Activated naive CD8-positive, alpha-beta T cell treated with anti-CD3 and anti-CD28 coated beads, Interleukin-2, amount 10 ng/mL, durations not matched to agents 7 days and 5 days (primary cell): Measurements from ENCODE around the gene C10orf62. TPM values are rescaled to one million over a fixed set of nuclear protein-coding genes. Genes with fewer than 3 reads are reported as not detected.
A peak's percentile ranks its signal among the peaks of the same experiment; 100 is the strongest.

Experiments used
- ATAC-seq: fragments of 150-1000 bp; cut with Tn5 transposase; one replicate; pipeline ENCODE4 v1.10.0; 2021; ENCODE audit warnings: low read depth, moderate library complexity
- POLR2A ChIA-PET: fragments of 350-600 bp; sonication (Branson Sonifier 250); formaldehyde crosslinking; loops from one replicate; lab custom pipeline; 2021; ENCODE audit warnings: antibody characterized with exemption; lab: Charles Lee
- DNase-seq: peaks from one replicate; pipeline ENCODE4 v3.0.0; 2021
- H3K27ac Mint-ChIP-seq: one replicate; pipeline ENCODE4 v1.8.0; 2022; ENCODE audit warnings: mild to moderate bottlenecking, mixed read lengths
- H3K27me3 Mint-ChIP-seq: one replicate; pipeline ENCODE4 v1.8.0; 2022; ENCODE audit warnings: mild to moderate bottlenecking, moderate library complexity, mixed read lengths
- H3K36me3 Mint-ChIP-seq: one replicate; pipeline ENCODE4 v1.8.0; 2021; ENCODE audit warnings: mild to moderate bottlenecking, mixed read lengths
- H3K4me1 Mint-ChIP-seq: one replicate; pipeline ENCODE4 v1.8.0; 2021; ENCODE audit warnings: mixed read lengths
- H3K4me3 Mint-ChIP-seq: one replicate; pipeline ENCODE4 v1.8.0; 2022; ENCODE audit warnings: mild to moderate bottlenecking, moderate library complexity, mixed read lengths
- H3K9me3 Mint-ChIP-seq: one replicate; pipeline ENCODE4 v1.8.0; 2021; ENCODE audit warnings: mixed read lengths
- total RNA-seq, 2 experiments: library from RNA; stranded (reverse); gene quantifications; one replicate each; pipeline ENCODE4 v1.2.3, GENCODE V29; 2021

C10orf62 gene, protein sequence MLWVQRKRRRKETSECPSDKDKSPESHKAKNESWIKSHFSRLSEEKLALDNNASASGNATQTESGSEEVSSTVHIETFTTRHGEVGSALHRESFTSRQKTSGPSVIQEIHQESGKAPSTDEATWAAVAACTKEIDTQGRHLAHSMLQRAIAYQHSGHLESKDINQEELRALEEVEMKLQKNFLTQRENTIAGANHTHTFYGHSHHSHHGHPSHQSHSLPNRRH
- total RNA-seq: not detected

DNA sequence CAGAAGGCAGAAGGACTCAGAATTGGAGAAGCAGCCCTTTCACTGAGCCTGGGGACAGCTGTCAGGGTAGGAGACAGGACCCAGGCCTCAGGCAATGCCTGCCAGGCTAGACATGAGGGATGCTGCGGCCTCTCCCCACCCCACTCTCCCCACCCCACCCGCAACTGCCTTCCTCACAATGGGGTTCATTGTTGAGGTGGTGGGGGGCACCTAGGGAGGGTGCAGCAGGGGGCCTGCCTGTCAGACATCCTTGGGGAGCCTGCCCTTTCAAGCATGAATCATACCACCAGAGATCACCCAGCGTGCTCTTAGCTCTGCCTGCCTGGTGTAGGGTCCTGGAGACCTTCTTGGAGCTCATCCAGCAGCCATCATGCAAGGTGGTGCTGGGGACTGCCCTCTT, at the start of gene C10orf62:
C10orf62 (plus strand) TSS at position 243 of the 400 bp plus-strand sequence. CDS start 177 bp downstream, outside the sequence.
- Mint-ChIP-seq H3K36me3 (no peaks in the 10 kb centered on the region), H3K4me1 (peaks cover 12% of the 10 kb centered on the region), H3K27me3 (peaks cover 2% of the 10 kb centered on the region), H3K4me3 (peak within 1 kb of the TSS; percentile 50), H3K9me3 (no peaks in the 10 kb centered on the region), H3K27ac (peak within 1 kb of the TSS; percentile 67)
- no peak for ATAC-seq
- POLR2A ChIA-PET: no interaction called here
- DNase-seq: no peak

DNA sequence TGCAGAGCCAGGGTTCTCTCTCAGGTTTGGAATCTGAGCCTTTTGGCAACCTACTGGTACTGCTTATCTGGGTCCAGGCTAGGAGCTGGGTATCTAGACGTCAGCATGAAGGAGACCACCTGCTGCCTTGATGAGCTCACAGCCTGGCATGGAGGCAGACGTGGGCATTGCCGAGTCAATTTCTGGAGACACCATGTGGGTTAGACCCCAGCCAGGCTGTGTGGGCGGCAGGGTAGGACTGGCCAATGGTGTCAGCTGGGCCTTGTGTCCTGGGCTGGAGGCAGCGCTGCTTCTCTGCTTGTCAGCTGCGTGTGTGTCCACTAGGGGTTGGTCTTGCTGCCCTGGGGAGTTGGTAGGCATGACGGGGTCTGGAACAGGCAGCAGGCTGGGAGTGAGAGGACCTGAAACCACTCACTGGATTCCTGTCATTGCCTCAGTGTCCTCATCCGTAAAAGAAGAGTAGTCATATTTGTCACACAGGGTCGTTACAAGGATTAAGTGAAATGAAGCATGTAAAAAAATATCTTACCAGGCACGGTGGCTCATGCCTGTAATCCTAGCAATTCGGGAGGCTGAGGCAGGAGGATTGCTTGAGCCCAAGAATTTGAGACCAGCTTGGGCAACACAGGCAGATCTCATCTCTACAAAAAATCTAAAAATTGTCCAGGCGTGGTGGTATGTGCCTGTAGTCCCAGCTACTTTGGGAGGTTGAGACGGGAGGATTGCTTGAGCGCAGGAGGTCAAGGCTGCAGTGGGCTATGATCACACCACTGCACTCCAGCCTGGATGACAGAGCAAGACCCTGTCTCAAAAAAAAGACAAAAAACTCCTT, 48.6 kb upstream of the C10orf62 start:
- ATAC-seq: no peak
- POLR2A ChIA-PET: no interaction called here
- no peaks in the 10 kb centered on the region for H3K36me3 Mint-ChIP-seq
- peaks cover 4% of the 10 kb centered on the region for H3K27me3 Mint-ChIP-seq
- H3K4me1 Mint-ChIP-seq: peaks cover 10% of the 10 kb centered on the region
- no peak overlapping the region for H3K27ac Mint-ChIP-seq
- no peak for DNase-seq
- H3K4me3 Mint-ChIP-seq: no peak overlapping the region
- H3K9me3 Mint-ChIP-seq: no peaks in the 10 kb centered on the region

DNA sequence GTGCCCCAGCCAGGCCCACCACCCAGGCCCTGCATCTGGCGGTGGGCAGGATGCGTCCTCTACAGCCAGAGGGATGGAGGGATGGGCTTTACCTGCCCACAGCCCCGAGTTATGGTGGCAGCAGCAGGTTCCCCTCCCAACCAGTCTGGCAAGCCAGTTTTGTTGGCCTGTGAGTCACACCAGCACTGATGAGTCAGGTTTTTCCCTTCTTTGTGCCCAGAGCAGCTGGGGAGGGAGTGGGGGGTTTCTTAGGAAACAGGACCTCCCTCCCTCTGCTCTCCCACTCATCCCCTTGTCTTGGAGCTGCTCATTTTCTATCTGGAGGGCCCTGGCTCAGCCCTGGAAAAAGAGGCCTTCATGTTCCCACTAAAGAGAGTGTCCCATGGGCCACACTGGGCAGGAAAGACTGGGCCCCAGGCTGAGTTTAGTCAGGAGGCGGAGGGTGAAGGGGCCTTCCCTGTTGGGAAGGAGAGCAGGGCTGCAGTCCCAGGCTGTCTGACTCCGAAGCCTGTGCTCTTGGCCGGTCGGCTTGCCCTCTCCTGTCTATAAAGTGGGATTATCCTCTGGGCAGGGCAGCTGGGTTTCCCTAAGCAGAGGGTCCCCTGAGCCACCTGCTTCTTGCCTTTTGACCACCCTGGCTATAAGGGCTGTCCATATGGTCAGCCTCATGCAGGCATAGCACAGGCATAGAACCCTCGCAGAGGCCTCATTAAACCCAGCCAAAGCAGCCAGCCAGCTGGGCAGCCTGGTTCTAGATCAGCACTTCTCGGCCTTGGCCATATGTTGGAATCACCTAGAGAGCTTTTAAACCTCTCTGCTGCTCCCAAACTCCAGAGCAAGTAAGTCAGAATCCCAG, 47.1 kb upstream of the C10orf62 start:
- no peak overlapping the region for H3K27ac Mint-ChIP-seq
- H3K9me3 Mint-ChIP-seq: no peaks in the 10 kb centered on the region
- peak; percentile 27 for ATAC-seq
- peaks cover 4% of the 10 kb centered on the region for H3K27me3 Mint-ChIP-seq
- no peak overlapping the region for H3K4me3 Mint-ChIP-seq
- POLR2A ChIA-PET: no interaction called here
- H3K36me3 Mint-ChIP-seq: no peaks in the 10 kb centered on the region
- peaks cover 10% of the 10 kb centered on the region for H3K4me1 Mint-ChIP-seq
- DNase-seq: no peak

DNA sequence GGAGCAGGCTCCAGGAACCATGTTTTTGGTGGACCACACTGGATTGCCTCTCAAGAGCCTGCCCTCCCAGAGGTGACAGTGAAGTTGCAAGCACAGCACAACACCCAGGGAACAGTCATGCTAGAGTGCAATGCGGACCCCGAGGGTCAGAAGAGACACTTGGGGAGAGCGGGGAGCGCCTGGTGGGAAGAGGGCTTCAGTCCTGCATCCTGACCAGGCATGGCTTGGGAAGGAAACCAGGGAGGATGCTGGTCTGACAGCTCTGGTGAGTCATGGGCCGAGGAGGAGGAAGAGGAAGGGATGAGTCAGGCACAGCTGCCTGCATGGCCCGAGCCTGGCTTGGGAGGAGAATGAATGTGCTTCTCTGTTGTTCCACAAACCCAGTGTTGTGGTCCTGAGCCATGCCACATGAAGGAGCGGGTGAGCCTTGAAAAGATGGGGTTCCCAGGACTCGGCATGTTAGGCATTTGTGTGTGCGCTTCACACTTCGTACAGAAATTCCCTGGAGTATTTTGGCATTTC, 46.4 kb upstream of the C10orf62 start:
- no peaks in the 10 kb centered on the region for H3K9me3 Mint-ChIP-seq
- DNase-seq (no peak), ATAC-seq (peak; percentile 53)
- H3K27ac Mint-ChIP-seq: no peak overlapping the region
- no peak overlapping the region for H3K4me3 Mint-ChIP-seq
- peaks cover 10% of the 10 kb centered on the region for H3K4me1 Mint-ChIP-seq
- POLR2A ChIA-PET: no interaction called here
- H3K36me3 Mint-ChIP-seq: no peaks in the 10 kb centered on the region
- H3K27me3 Mint-ChIP-seq: peaks cover 4% of the 10 kb centered on the region

DNA sequence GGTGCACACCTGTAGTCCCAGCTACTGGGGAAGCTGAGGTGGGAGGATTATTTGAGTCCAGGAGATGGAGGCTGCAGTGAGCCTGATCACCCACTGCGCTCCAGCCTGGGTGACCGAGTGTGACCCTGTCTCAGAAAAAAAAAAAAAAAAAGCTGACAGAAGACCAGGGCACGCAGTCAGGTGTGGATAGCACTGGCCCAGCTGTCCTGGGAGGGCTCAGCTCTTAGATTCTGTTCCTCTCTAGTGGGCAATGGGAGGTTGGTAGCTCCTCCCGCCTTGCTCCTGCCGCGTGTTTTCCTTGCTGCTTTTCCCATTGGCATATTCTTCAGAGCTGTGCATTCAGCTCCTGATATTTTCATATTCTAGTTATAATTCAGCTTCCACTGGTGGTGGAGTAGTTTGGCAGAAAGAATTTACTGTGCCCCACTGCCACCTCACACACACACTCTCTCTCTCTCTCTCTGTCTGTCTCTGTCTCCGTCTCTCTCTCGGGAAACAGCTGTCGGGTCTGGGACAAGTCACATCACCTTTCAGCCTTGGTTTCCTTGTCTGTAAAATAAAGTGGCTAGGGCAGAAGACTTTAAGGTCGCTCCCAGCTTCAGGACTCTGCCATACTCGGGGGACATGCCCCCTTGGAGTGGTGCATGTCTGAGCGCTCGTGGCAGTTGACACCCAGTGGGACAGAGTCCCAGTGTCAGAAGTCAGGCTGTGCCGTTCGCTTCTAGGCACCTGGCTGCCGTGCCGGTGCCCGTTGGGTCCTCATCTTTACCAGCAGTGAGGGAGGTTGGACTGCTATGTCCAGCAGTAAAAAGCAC, 42.9 kb upstream of the C10orf62 start:
- no peak for DNase-seq
- Mint-ChIP-seq H3K4me1 (peaks cover 10% of the 10 kb centered on the region), H3K9me3 (no peaks in the 10 kb centered on the region), H3K27ac (no peak overlapping the region), H3K4me3 (no peak overlapping the region), H3K27me3 (peaks cover 4% of the 10 kb centered on the region), H3K36me3 (no peaks in the 10 kb centered on the region)
- ATAC-seq: no peak
- POLR2A ChIA-PET: no interaction called here

DNA sequence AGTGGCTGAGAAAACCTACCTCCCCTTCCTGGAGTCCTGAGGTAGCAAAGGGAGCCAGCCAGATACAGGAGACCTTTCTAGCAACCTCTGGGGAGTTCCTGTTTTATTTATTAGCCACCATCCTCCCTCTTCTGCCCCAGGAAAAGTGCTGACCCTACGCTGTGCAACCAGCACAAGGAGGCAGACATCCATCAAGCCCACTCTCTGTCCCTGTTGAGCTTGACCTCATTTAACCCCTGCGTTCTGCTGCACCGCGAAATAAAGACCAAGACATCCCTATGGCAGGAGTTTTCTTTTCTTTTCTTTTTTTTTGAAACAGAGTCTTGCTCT, 42.3 kb upstream of the C10orf62 start:
- Mint-ChIP-seq H3K4me1 (peaks cover 10% of the 10 kb centered on the region), H3K4me3 (no peak overlapping the region), H3K27ac (no peak overlapping the region), H3K9me3 (no peaks in the 10 kb centered on the region), H3K27me3 (peaks cover 4% of the 10 kb centered on the region), H3K36me3 (no peaks in the 10 kb centered on the region)
- POLR2A ChIA-PET: no interaction called here
- no peak for DNase-seq
- ATAC-seq: no peak

DNA sequence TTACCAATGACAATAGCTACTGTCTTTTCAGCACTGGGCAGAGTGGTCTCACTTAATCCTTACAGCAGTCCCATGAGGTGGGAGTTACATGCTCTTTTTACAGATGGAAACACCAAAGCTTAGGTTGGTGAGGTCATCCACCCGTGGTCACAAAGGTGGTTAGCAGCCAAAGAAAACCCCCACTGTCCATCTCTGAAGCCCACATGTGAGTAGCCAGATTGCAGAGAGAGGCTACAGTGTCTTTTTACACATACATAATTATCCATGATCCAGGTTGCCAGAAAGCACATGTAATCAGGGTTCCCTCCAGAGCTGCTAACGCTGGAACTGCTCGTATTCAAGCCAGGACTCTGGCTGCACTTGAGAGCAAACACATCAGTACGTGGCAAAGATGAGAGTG, 41.6 kb upstream of the C10orf62 start:
- H3K27ac Mint-ChIP-seq: no peak overlapping the region

DNA sequence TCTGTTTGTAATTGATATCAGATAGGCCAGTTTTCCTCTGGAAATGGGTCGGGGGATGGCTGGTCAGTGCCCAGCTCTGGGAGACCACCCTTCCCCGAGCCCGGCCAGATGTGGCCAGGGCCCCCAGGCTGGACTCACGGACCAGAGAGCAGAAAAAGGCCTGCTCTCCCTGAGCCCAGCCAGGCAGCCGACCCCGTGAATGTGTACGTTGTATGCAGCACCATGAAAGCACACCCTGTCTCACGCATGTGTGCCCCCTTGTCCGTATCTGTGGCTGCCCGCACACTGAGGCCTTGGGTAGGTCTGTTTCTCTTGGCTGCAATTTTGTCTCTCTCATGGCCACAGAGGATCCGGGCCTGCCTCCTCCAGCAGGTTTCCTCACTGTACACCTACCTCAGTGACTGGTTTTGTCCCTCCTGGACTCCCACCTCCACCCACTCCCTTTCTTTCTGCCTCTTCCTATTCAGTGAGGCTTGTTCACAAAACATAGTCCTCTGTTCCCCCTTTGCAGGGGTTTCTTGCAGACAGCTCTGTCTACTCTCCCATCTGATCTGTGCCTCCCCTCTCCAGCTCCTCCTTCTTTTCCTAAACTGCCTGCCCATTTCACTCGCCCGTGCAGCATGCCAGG, 40.6 kb upstream of the C10orf62 start:
- H3K27ac Mint-ChIP-seq: no peak overlapping the region
- POLR2A ChIA-PET: no interaction called here

More for the DNA sequence above, 41.6 kb upstream of the C10orf62 start:
- POLR2A ChIA-PET: no interaction called here
- no peak overlapping the region for H3K4me3 Mint-ChIP-seq
- no peaks in the 10 kb centered on the region for H3K36me3 Mint-ChIP-seq
- no peaks in the 10 kb centered on the region for H3K9me3 Mint-ChIP-seq
- peaks cover 4% of the 10 kb centered on the region for H3K27me3 Mint-ChIP-seq
- ATAC-seq: no peak
- no peak for DNase-seq
- peaks cover 8% of the 10 kb centered on the region for H3K4me1 Mint-ChIP-seq

DNA sequence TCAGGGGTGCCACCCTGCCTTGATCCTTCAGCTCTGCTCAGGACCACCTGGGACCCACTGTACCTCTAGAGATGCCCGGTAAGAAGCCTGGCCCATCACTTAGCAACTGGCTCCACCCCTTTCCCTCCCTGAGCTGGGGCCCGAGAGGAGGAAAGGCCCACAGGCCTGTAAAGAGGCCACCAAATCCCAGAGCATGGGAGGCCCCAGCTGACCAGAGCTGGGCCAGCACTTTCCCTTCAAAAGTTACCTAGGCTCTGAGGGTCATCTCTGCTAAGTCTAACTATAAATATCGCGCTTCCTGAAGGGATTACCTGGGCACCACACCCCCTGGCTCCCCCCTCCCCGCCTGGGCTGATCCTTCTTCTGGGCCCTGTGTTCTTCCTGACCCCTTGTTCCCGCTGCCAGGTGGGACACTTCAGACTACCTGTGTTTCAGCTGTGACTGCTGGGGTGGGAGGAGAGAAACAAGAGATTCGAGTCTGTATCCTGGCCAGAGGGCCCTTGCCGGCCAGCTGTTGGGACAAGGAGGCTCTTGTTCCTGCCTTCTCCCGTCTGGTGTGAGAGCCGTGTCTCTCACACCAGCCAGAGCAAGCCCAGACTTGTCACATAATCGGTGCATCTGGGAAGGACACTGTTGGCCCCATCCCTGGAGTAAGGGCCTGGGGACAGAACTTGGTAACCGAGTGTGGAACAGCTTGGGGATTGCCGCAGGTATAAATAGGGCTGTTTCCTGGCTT, 39.8 kb upstream of the C10orf62 start:
- Mint-ChIP-seq H3K9me3 (no peaks in the 10 kb centered on the region), H3K27ac (no peak overlapping the region), H3K4me1 (no peaks in the 10 kb centered on the region), H3K27me3 (peaks cover 4% of the 10 kb centered on the region), H3K36me3 (no peaks in the 10 kb centered on the region), H3K4me3 (no peak overlapping the region)
- POLR2A ChIA-PET: no interaction called here
- no peak for ATAC-seq
- no peak for DNase-seq

More for the DNA sequence above, 40.6 kb upstream of the C10orf62 start:
- no peak for DNase-seq
- Mint-ChIP-seq H3K27me3 (peaks cover 4% of the 10 kb centered on the region), H3K9me3 (no peaks in the 10 kb centered on the region), H3K4me3 (no peak overlapping the region), H3K36me3 (no peaks in the 10 kb centered on the region), H3K4me1 (no peaks in the 10 kb centered on the region)
- no peak for ATAC-seq

DNA sequence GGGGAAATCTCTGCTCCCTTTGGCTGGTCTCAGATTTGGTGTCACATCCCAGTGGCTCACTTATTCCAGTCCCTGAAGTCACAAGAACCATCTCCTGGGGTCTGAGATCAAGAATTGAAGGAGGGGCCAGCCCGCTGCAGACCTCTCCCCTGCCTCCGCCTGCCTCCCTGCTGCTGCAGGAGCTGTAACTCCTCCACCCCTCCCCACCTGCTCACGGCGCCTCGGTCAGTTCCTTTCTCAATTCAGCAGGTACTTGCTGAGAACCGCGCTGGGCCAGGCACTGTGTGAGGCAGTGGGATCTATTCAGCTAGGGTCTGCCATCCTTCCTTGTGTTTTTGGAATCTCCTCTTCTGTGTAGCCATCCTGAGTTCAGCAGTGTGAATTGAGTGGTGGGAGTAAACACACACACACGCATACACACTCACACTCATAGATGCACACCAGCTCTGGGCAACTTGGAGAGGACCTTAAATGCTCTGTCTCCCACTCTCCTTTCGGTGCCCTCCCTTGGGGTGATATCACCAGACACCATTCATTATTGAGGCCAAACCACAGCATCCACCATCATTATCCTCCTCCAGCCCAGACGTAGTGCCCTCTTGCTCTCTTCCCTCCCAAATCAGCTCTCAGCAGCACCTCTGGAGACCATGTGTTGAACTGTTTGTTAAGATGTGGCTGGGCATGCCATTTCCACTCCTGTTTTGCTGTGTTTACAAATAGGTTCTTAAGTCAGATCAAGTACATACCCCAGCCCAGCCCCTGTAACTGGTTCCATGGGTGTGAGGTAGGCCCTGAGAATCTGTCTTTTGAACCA, 39.0 kb upstream of the C10orf62 start:
- Mint-ChIP-seq H3K9me3 (no peaks in the 10 kb centered on the region), H3K36me3 (no peaks in the 10 kb centered on the region), H3K27me3 (peaks cover 2% of the 10 kb centered on the region), H3K4me1 (no peaks in the 10 kb centered on the region), H3K27ac (peak overlapping the region; percentile 19), H3K4me3 (no peak overlapping the region)
- no peak for ATAC-seq
- POLR2A ChIA-PET: no interaction called here
- DNase-seq: no peak

DNA sequence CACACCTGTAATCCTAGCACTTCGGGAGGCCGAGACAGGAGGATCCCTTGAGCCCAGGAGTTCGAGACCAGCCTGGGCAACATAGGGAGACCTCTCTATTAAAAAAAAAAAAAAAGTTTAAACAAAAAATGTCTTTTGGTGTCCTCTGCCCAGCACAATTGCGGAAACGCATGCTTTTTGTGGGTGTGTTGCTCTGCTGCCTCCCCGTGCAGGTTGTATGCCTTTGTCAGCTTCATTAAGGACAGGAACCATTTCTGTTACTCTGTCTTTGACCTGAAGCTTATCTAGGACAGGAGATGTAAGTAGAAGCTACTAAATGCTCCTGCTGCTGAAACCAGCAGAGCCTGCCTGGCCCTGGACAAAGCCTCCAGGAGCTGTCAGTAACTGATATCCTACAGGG, 38.2 kb upstream of the C10orf62 start:
- Mint-ChIP-seq H3K4me3 (no peak overlapping the region), H3K27me3 (peaks cover under 1% of the 10 kb centered on the region), H3K27ac (no peak overlapping the region), H3K4me1 (no peaks in the 10 kb centered on the region), H3K36me3 (no peaks in the 10 kb centered on the region), H3K9me3 (no peaks in the 10 kb centered on the region)
- no peak for ATAC-seq
- no peak for DNase-seq
- POLR2A ChIA-PET: no interaction called here
